ENCODE measurements around the gene GAS2L1.

DNA sequence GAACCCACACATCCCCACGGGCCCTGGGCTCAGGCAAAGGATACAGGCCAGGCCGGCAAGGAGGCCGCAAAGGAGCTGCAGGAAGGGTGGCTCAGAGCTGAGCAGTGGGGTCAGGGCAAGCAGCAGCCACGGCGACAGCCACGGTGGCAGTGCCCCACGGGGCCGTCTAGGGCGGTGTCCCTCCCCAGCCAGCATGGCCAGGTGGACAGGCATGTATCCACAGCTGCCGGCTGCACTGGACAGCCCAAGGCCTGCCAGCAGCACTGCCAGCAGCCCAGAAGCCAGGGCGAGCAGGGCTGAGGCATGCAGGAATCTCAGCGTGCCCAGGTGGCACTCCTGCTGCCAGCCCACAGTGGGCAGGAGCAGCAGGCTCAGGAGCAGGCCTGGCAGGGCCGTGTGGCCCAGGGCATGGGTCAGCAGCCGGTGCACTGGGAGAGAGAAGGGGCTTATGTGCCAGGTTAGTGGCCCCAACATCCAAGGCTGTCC lies 42.6 kb upstream of the GAS2L1 start:
- TF ChIP-seq, protein P1, sequence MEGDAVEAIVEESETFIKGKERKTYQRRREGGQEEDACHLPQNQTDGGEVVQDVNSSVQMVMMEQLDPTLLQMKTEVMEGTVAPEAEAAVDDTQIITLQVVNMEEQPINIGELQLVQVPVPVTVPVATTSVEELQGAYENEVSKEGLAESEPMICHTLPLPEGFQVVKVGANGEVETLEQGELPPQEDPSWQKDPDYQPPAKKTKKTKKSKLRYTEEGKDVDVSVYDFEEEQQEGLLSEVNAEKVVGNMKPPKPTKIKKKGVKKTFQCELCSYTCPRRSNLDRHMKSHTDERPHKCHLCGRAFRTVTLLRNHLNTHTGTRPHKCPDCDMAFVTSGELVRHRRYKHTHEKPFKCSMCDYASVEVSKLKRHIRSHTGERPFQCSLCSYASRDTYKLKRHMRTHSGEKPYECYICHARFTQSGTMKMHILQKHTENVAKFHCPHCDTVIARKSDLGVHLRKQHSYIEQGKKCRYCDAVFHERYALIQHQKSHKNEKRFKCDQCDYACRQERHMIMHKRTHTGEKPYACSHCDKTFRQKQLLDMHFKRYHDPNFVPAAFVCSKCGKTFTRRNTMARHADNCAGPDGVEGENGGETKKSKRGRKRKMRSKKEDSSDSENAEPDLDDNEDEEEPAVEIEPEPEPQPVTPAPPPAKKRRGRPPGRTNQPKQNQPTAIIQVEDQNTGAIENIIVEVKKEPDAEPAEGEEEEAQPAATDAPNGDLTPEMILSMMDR (IDR thresholded peaks at IDR 0.05): no peak
- TF ChIP-seq POLR2A (IDR thresholded peaks at IDR 0.05): no peak
